ENCODE measurements around the gene RPL10A. TPM values are rescaled to one million over a fixed set of nuclear protein-coding genes. Genes with fewer than 3 reads are reported as not detected.

The RPL10A gene
- total and polyA plus RNA-seq, 2 of the 8 experiments (the other 6 are each of a cell fraction or from before 2014, with no cell fraction given): 1,893 to 2,948 TPM

GRCh38 chr6:35469751-35470662 is 1.8 kb downstream of the RPL10A start:
- H3K27ac ChIP-seq (ENCODE audit: low read depth, low read length): peak overlapping the region; percentile 22; the same call in 1 of the 2 replicates
- H2AK5ac ChIP-seq (ENCODE audit: low read depth, low read length): no peak overlapping the region
- no peak overlapping the region for H4K8ac ChIP-seq (ENCODE audit: extremely low read depth, insufficient read depth, low read length)
- H2BK15ac ChIP-seq (ENCODE audit: low read length): no peak overlapping the region
- H3K23me2 ChIP-seq (ENCODE audit: low read depth, low read length): peaks cover 13% of the 10 kb centered on the region
- H4K5ac ChIP-seq (ENCODE audit: insufficient read length, low read depth, low read length): no peak overlapping the region
- peak overlapping the region; percentile 71 for H2BK5ac ChIP-seq (ENCODE audit: low read depth, low read length)
- no peak overlapping the region for H2BK120ac ChIP-seq (replicated peaks; ENCODE audit: low read depth, low read length)
- H3K36me3 ChIP-seq (ENCODE audit: control insufficient read depth in 2 of 4, insufficient read depth in 4 of 4, low read length in 3 of 4): peaks cover 24 to 56% (median 31%) of the 10 kb centered on the region in 4 experiments
- no peaks in the 10 kb centered on the region; a peak in 1 of 7 replicates for H3K27me3 ChIP-seq (replicated peaks in 1 of 4; ENCODE audit: control insufficient read depth in 3 of 4, extremely low read depth in 1 of 4, insufficient read depth in 3 of 4, low read length in 3 of 4)
- H3K14ac ChIP-seq (ENCODE audit: insufficient read length): no peak overlapping the region
- ChIA-PET CTCF (ENCODE audit: partially characterized antibody) (interaction anchor here (0.7 to 5.5 kb wide), 3 partner anchors 11 to 173 kb away, joined by 3 to 30 read pairs (median 16); partner anchors contain the start of gene DEF6), POLR2A (ENCODE audit: partially characterized antibody) (interaction anchor here (0.6 to 30.9 kb wide), 13 partner anchors 16 to 264 kb away, joined by 3 to 1319 read pairs (median 4); partner anchors contain the start of genes DEF6, FANCE, PPARD and TEAD3)
- FAIRE-seq (no peak), DNase-seq (ENCODE audit: low read depth in 1 of 2, low spot score in 2 of 2) (no peak)
- peak overlapping the region; percentile 98 to 99 for H3K4me2 ChIP-seq (ENCODE audit: insufficient read depth in 1 of 2, low read depth in 2 of 2, low read length in 2 of 2)
- no peak overlapping the region; the same call in 1 of the 2 replicates for H3K18ac ChIP-seq (ENCODE audit: extremely low read depth, low read length)
- H4K91ac ChIP-seq (replicated peaks; ENCODE audit: insufficient read length, low read length): no peak overlapping the region
- H3K9me3 ChIP-seq (ENCODE audit: insufficient read depth in 2 of 2, low read depth in 1 of 2, low read length in 1 of 2): no peaks in the 10 kb centered on the region; a peak in 1 of 4 replicates
- H3K9ac ChIP-seq (replicated peaks in 1 of 4; ENCODE audit: extremely low read depth in 1 of 4, low read depth in 3 of 4, low read length in 3 of 4): peak overlapping the region in 3 of 4 experiments; percentile 90 to 98 (median 98); a peak in 6 of 7 replicates
- 41% methylated on average over 18 of the region's 18 CpGs; no CpG with 5 or more reads in 1 of the 2 experiments for WGBS, 2 experiments (ENCODE audit: extremely low coverage in 1 of 2, insufficient coverage in 1 of 2, insufficient read length in 1 of 2, insufficient replicate concordance in 2 of 2, low coverage in 1 of 2, low lambda C conversion rate in 2 of 2, missing lambda C conversion rate in 1 of 2)
- H3K4me3 ChIP-seq (ENCODE audit: extremely low read depth in 1 of 4, insufficient read depth in 2 of 4, low read depth in 3 of 4, low read length in 4 of 4): peak overlapping the region; percentile 86 to 99 (median 92)
- peak overlapping the region; percentile 2 for H3K4ac ChIP-seq (replicated peaks; ENCODE audit: insufficient read length, low read depth, low read length)
- peaks cover 4% of the 10 kb centered on the region; the same call in 1 of the 2 replicates for H3K79me1 ChIP-seq (ENCODE audit: low read depth, low read length)
- H3K79me2 ChIP-seq (ENCODE audit: control insufficient read depth in 1 of 2, insufficient read depth in 2 of 2, low read length in 2 of 2): peaks cover 14 to 30% of the 10 kb centered on the region in 2 experiments
- H2BK20ac ChIP-seq (ENCODE audit: low read length): no peak overlapping the region
- no peak overlapping the region for H2BK12ac ChIP-seq (ENCODE audit: low read depth, low read length)
- no peak overlapping the region for H2AFZ ChIP-seq (ENCODE audit: low read length)
- H4K20me1 ChIP-seq (replicated peaks in 1 of 2; ENCODE audit: control insufficient read depth in 1 of 2, insufficient read depth in 2 of 2, low read length in 2 of 2): peaks cover 32 to 33% of the 10 kb centered on the region in 2 experiments
- H3K4me1 ChIP-seq (replicated peaks in 1 of 4; ENCODE audit: control insufficient read depth in 3 of 4, insufficient read depth in 4 of 4, low read length in 3 of 4): peaks cover 0 to 8% (median 5%) of the 10 kb centered on the region in 4 experiments; a peak in 6 of 7 replicates
- no peak overlapping the region for H3K23ac ChIP-seq (ENCODE audit: insufficient read length)
- H3K56ac ChIP-seq (replicated peaks; ENCODE audit: insufficient read length, low read depth, low read length): no peak overlapping the region
- TF ChIP-seq CTBP2 (IDR thresholded peaks at IDR 0.05; ENCODE audit: borderline replicate concordance, insufficient read depth, insufficient read length, low read length): no peak
- peak; percentile 19 for TF ChIP-seq KDM4A (IDR thresholded peaks at IDR 0.05; ENCODE audit: low read depth, low read length, severe bottlenecking)
- TF ChIP-seq POLR2A (IDR thresholded peaks at IDR 0.05; ENCODE audit: control extremely low read depth in 1 of 2, low read depth in 2 of 2, low read length in 2 of 2): peak in 1 of 2 experiments; percentile 34; a peak in 2 of 3 replicates
- TF ChIP-seq POLR2AphosphoS5 (IDR thresholded peaks at IDR 0.05; ENCODE audit: low read depth, low read length): peak; percentile 62
- TF ChIP-seq SAP30 (IDR thresholded peaks at IDR 0.05; ENCODE audit: insufficient read depth, insufficient replicate concordance, low read length): no peak
- TF ChIP-seq EZH2 (IDR thresholded peaks at IDR 0.05; ENCODE audit: low read depth, low read length, severe bottlenecking): no peak
- TF ChIP-seq ATF3 (IDR thresholded peaks at IDR 0.05; ENCODE audit: insufficient read depth, low read depth, low read length): no peak
- TF ChIP-seq NRF1 (IDR thresholded peaks at IDR 0.05; ENCODE audit: low read depth, low read length): no peak
- TF ChIP-seq TEAD4 (IDR thresholded peaks at IDR 0.05; ENCODE audit: low read depth, low read length): no peak
- TF ChIP-seq JUN (IDR thresholded peaks at IDR 0.05; ENCODE audit: low read depth, low read length): no peak

Measured in H1 (cell line).